HG02623 (cell line): ENCODE data around the gene CCNG2.

Experiments used
- ATAC-seq: cut with Tn5 transposase; IDR thresholded peaks from one replicate; pipeline ENCODE4 v1.9.1; 2021; ENCODE audit warnings: moderate library complexity; ENCODE audit not compliant: unreplicated experiment

The CCNG2 gene

GRCh38 chr4:77146186-77147078, 10.6 kb upstream of the CCNG2 start:
- ATAC-seq, result no peak

- ATAC-seq, result no peak
Observed at GRCh38 chr4:77147079-77147782, 9.8 kb upstream of the CCNG2 start.

- ATAC-seq, result no peak
Observed at GRCh38 chr4:77148078-77148477, 8.9 kb upstream of the CCNG2 start.

- ATAC-seq, result no peak
Observed at GRCh38 chr4:77149789-77150188, 7.2 kb upstream of the CCNG2 start.

- ATAC-seq, result no peak
Observed at GRCh38 chr4:77151241-77151640, 5.8 kb upstream of the CCNG2 start.

- ATAC-seq, result no peak
Observed at GRCh38 chr4:77152421-77152820, 4.6 kb upstream of the CCNG2 start.

DNA sequence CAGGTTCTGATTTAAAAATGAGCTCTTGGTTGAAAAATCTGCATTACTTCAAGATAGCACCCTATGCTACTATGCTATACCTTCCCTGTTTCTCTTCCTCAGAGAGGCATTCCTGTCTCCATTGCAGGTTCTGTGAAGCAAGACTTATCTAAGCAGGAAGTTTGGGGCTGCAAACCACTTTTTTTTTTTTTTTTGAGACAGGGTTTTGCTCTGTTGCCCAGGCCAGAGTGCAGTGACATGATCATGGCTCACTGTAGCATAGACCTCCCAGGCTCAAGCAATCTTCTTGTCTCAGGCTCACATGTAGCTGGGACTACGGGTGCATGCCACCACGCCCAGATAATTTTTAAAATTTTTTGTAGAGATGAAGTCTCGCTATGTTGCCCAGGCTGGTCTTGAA, 4.0 kb upstream of the CCNG2 start:
- no peak for ATAC-seq

DNA sequence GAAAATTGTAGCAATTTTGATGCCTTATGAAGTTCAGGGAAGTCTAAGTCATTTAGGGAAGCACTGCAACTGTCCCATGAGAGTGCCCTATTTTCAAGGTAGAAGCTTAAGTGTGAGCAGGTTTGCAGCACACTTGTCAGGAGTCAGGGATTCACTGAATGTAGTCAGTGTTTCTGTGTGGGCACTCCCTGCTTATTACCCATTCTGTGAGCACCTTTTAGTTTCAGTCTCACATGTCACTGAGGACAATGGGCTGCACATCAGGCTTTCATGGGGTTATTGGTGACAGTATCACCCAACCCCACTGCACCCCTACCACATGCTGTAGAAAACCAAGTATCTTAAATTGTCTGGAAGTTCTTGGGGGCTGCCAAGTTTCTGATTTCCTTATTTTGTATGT, 2.9 kb upstream of the CCNG2 start:
- ATAC-seq, result no peak

GRCh38 chr4:77154761-77155499, 2.1 kb upstream of the CCNG2 start:
- ATAC-seq, result no peak

GRCh38 chr4:77155631-77156452, 1.2 kb upstream of the CCNG2 start:
- ATAC-seq, result no peak

DNA sequence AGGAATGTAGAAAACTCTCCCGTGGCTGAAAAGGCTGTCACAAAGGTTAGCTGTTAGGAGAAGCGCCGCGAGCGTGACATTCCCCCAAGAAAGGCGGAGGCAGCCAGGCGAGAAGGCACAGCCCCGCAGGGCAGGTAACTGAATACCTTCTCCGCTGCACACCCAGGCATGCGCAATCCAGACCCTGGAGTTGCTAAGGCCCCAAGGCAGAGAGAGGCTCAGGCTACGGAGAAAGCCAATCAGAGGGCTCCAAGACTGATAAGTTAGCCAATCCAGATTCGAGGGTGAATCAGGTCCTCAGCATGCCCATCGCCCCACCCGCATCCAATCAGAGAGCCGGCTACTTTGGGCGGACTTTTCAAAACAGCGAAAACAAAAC, 485 bp upstream of the CCNG2 start:
- ATAC-seq, result peak; percentile 91

- peak; percentile 37 for ATAC-seq
Observed at GRCh38 chr4:77157859-77158486, 966 bp downstream of the CCNG2 start.

DNA sequence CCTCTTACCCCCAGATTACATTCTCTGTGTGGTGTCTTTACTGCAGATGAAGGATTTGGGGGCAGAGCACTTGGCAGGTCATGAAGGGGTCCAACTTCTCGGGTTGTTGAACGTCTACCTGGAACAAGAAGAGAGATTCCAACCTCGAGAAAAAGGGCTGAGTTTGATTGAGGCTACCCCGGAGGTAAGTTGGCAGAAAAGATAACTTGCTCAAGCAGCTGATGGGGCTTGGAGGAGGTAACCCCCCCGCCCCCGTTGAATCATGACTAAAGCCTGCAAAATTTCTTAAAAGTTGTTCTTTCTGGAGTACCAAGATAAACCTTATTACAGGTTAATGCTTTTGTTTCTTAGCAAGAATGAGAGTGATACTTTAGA, 1.5 kb downstream of the CCNG2 start:
- no peak for ATAC-seq

- ATAC-seq, result no peak
Observed at GRCh38 chr4:77159806-77160205, 2.8 kb downstream of the CCNG2 start.

- no peak for ATAC-seq
Observed at GRCh38 chr4:77163641-77164040, 6.6 kb downstream of the CCNG2 start.

GRCh38 chr4:77167173-77167572, 10.2 kb downstream of the CCNG2 start:
- no peak for ATAC-seq

DNA sequence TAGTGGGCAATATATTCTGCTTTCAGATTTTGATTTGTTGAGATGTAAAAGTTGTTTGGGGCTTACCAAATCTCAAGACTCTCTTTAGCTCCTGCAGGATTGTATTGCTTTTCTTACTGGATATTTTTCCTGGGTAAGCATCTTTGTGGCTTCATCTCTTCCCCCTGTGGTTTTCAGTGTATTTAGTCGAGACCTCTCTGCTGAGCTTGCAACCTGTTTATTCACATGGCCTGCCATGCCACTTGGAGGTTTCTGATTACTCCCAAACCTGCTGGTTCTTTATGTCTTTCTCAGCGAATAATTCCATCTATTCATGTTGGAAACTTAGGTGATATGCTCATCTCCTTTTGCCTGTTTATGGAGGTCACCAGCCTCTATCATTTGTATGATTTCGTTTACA, 10.9 kb downstream of the CCNG2 start:
- ATAC-seq, result no peak

GRCh38 chr4:77169481-77169880, 12.5 kb downstream of the CCNG2 start:
- no peak for ATAC-seq

GRCh38 chr4:77170926-77171325, 13.9 kb downstream of the CCNG2 start:
- ATAC-seq, result no peak

- ATAC-seq, result no peak
Observed at GRCh38 chr4:77172336-77172735, 15.3 kb downstream of the CCNG2 start.
